Psoas muscle (tissue), 8 donors: ENCODE data around the gene LRRC30. TPM values are rescaled to one million over a fixed set of nuclear protein-coding genes. Genes with fewer than 3 reads are reported as not detected.

Experiments
- ATAC-seq, 4 donors: fragments of 200-7000 bp; cut with Tn5 transposase; one replicate each; pipeline ENCODE4 v1.9.1; 2020; ENCODE audit warnings: moderate library complexity in 3 of 4, mild to moderate bottlenecking in 2 of 4
- DNase-seq, 2 donors: peaks; one replicate each; pipeline ENCODE4 v3.0.0-alpha.2; 2020
- H3K27ac ChIP-seq: fragments of 200-600 bp; one replicate; pipeline ENCODE4 v1.8.0; 2022
- H3K27me3 ChIP-seq, 3 donors: fragments of 200-600 bp in 1 of 3; one replicate each; pipeline versions ENCODE4 v1.6.1 to v1.8.0; 2013 to 2022; ENCODE audit warnings: low read length in 2 of 3, mild to moderate bottlenecking in 2 of 3, moderate library complexity in 1 of 3; ENCODE audit not compliant: insufficient read depth in 3 of 3
- H3K36me3 ChIP-seq, 2 donors: fragments of 200-600 bp in 1 of 2; one replicate each; pipeline versions ENCODE4 v1.6.1 to v1.8.0; 2013 to 2022; ENCODE audit warnings: low read depth in 1 of 2, mild to moderate bottlenecking in 1 of 2, moderate library complexity in 1 of 2; ENCODE audit not compliant: insufficient read depth in 1 of 2
- H3K4me1 ChIP-seq: fragments of 200-600 bp; one replicate; pipeline ENCODE4 v1.8.0; 2022
- H3K4me3 ChIP-seq: fragments of 200-600 bp; one replicate; pipeline ENCODE4 v1.8.0; 2022; ENCODE audit warnings: mild to moderate bottlenecking
- H3K9me3 ChIP-seq: fragments of 200-600 bp; one replicate; pipeline ENCODE4 v1.8.0; 2022
- CTCF ChIP-seq: fragments of 200-600 bp; IDR thresholded peaks from one replicate; pipeline ENCODE4 v1.8.0; 2022; ENCODE audit warnings: antibody characterized with exemption
- WGBS, 3 donors: extraction: QIAGEN DNeasy Blood & Tissue Kit; methylation state at CpG; one replicate each; pipeline versions ENCODE4 v1.1.6 to v1.1.7; 2013; 5-methylcytosine and 5-hydroxymethylcytosine counted together
- intact Hi-C, 2 donors: fragments of 100-400 bp; cut with DNase I; formaldehyde crosslinking; loops; one replicate each; pipeline versions ENCODE4 v1.11.0 to v1.14.2; 2022
- polyA plus RNA-seq, 3 donors: library from polyadenylated mRNA; stranded (reverse); fragments of 200-250 nt; gene quantifications; one replicate each; pipeline ENCODE4 v1.2.3, GENCODE V29; 2013
- total RNA-seq, 4 donors: library from RNA; stranded (reverse); fragmentation: NEBNext Ultra II Directional in 2 of 4; extraction: Animal tissue kit (Norgen Biotek cat#: 25700) in 2 of 4; gene quantifications; one replicate each; pipeline versions ENCODE4 v1.2.1 to v1.2.4, GENCODE V29; 2021 to 2023
- donor health status: healthy with polysubstance abuse.
- donor health status: DM: no; HTN: no; CAD: no; lungs with moderate emphysema.
- donor health status: Bipolar disorder and iron deficiency.
- donor health status: healthy.
- donor health status: DM: yes; HTN: yes; CAD: no.
- donor health status: DM: no; HTN: no; CAD: no.
- donor health status: DM: no; HTN: no; CAD: no.
- donor health status: DM: yes; HTN: yes; CAD: no.

The LRRC30 gene
- total and polyA plus RNA-seq, 7 donors: 1.4 to 21.7 (median 6.9) TPM; not detected in 1

- no peaks in the 10 kb centered on the region for H3K9me3 ChIP-seq
- WGBS, 3 donors: 42 to 54% (median 46%) methylated on average over 10 of the region's 10 CpGs
- H3K36me3 ChIP-seq: no peaks in the 10 kb centered on the region
- no peaks in the 10 kb centered on the region for H3K27me3 ChIP-seq
- peak overlapping the region; percentile 77 for H3K27ac ChIP-seq
- peak in 2 of 4 donors; percentile 22 to 35 for ATAC-seq
- H3K4me1 ChIP-seq: peaks cover 23% of the 10 kb centered on the region
- H3K4me3 ChIP-seq: peak overlapping the region; percentile 24
- no peak for TF ChIP-seq CTCF
- DNase-seq: no peak
- intact Hi-C loops: loop anchor here in 1 of 2 donors (5.0 kb wide), 1 partner anchor 35 kb away; no protein-coding TSS in a partner anchor
These were observed 25.9 kb downstream of the LRRC30 start for GRCh38 chr18:7256618-7257425.

GRCh38 chr18:7257426-7257740, 26.5 kb downstream of the LRRC30 start:
- WGBS, 3 donors: 36 to 50% (median 41%) methylated on average over 3 of the region's 3 CpGs
- H3K9me3 ChIP-seq: no peaks in the 10 kb centered on the region
- H3K27me3 ChIP-seq: no peaks in the 10 kb centered on the region
- H3K4me1 ChIP-seq: peaks cover 19% of the 10 kb centered on the region
- no peak for TF ChIP-seq CTCF
- H3K36me3 ChIP-seq: no peaks in the 10 kb centered on the region
- ATAC-seq (peak; percentile 61 to 84 (median 73)), DNase-seq (no peak)
- H3K4me3 ChIP-seq: no peak overlapping the region
- intact Hi-C loops: loop anchor here in 1 of 2 donors (5.0 kb wide), 1 partner anchor 35 kb away; no protein-coding TSS in a partner anchor
- H3K27ac ChIP-seq: peak overlapping the region; percentile 77

GRCh38 chr18:7259475-7259874, 28.6 kb downstream of the LRRC30 start:
- no peak overlapping the region for H3K4me3 ChIP-seq
- H3K9me3 ChIP-seq: no peaks in the 10 kb centered on the region
- H3K36me3 ChIP-seq: no peaks in the 10 kb centered on the region
- no peak for TF ChIP-seq CTCF
- 10 to 12% (median 11%) methylated on average over 6 of the region's 6 CpGs for WGBS, 3 donors
- H3K27me3 ChIP-seq: no peaks in the 10 kb centered on the region
- no peak for DNase-seq
- H3K27ac ChIP-seq: no peak overlapping the region
- ATAC-seq: no peak
- peaks cover 10% of the 10 kb centered on the region for H3K4me1 ChIP-seq
- intact Hi-C loops: loop anchor here in 1 of 2 donors (5.0 kb wide), 1 partner anchor 37 kb away; no protein-coding TSS in a partner anchor

- TF ChIP-seq CTCF: no peak
- DNase-seq: no peak
- intact Hi-C loops: loop anchor here in 1 of 2 donors (5.0 kb wide), 1 partner anchor 561 kb away; no protein-coding TSS in a partner anchor
These were observed 30.3 kb downstream of the LRRC30 start for GRCh38 chr18:7261199-7261598.

More at GRCh38 chr18:7261199-7261598, 30.3 kb downstream of the LRRC30 start:
- no peaks in the 10 kb centered on the region for H3K9me3 ChIP-seq
- H3K36me3 ChIP-seq: no peaks in the 10 kb centered on the region
- ATAC-seq: peak in 1 of 4 donors; percentile 15
- H3K4me3 ChIP-seq: no peak overlapping the region
- no peaks in the 10 kb centered on the region for H3K27me3 ChIP-seq
- no peak overlapping the region for H3K27ac ChIP-seq
- whole genome bisulfite sequencing, 3 donors: 70 to 85% (median 72%) methylated on average over 3 of the region's 3 CpGs
- peaks cover 3% of the 10 kb centered on the region for H3K4me1 ChIP-seq
